Progenitor cell of endocrine pancreas (in vitro differentiated cells): Measurements from ENCODE around the gene CCNT2. TPM values are rescaled to one million over a fixed set of nuclear protein-coding genes. Genes with fewer than 3 reads are reported as not detected.

Experiments
- DNase-seq: peaks from one replicate; pipeline ENCODE4 v3.0.0; 2021; ENCODE audit warnings: low spot score; ENCODE audit not compliant: unreplicated experiment
- H3K27ac Mint-ChIP-seq: 2 replicates; pipeline ENCODE4 v1.8.0; 2021; ENCODE audit warnings: mild to moderate bottlenecking, moderate library complexity, mixed read lengths
- H3K27me3 Mint-ChIP-seq: 2 replicates; pipeline ENCODE4 v1.8.0; 2021; ENCODE audit warnings: mixed read lengths
- H3K36me3 Mint-ChIP-seq: 2 replicates; pipeline ENCODE4 v1.8.0; 2022; ENCODE audit warnings: mixed read lengths; ENCODE audit not compliant: insufficient read depth
- H3K4me1 Mint-ChIP-seq: 2 replicates; pipeline ENCODE4 v1.8.0; 2021; ENCODE audit warnings: low read depth, mixed read lengths
- H3K4me3 Mint-ChIP-seq: 2 replicates; pipeline ENCODE4 v1.8.0; 2021; ENCODE audit warnings: low read depth, mild to moderate bottlenecking, moderate library complexity, mixed read lengths
- H3K9me3 Mint-ChIP-seq: 2 replicates; pipeline ENCODE4 v1.8.0; 2021; ENCODE audit warnings: low read depth, mixed read lengths
- total RNA-seq: library from RNA; stranded (reverse); gene quantifications from 2 replicates; pipeline ENCODE4 v1.2.1, GENCODE V29; 2021
- TF ChIP-seq, protein P1 (sequence below): fragments of 200-600 bp; sonication (generic); IDR thresholded peaks from one replicate; pipeline ENCODE4 v1.5.0; 2021; ENCODE audit warnings: antibody characterized with exemption, mild to moderate bottlenecking; ENCODE audit not compliant: unreplicated experiment

The CCNT2 gene
- total RNA-seq, 1 donor from 2014 or later: 74.8 TPM

DNA sequence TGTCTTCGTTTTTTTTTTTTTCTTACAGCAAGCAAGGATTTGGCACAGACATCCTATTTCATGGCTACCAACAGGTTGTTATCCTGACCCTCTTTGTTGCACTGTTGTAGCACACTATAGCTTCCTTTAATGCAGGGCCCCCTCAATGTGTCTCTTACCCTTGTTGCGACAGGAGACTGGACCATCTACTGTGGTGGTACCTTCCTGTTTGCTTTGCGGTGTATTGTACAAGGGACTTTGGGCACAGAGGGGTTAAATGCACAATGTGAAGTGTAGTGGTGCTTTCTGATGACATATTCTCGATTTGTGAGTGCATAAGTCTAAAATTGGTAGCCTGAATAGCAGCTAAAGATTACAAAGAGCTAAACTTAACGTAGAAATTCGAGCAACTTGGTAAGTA lies 27.5 kb downstream of the CCNT2 start:
- Mint-ChIP-seq H3K27ac (no peak overlapping the region), H3K36me3 (peaks cover 17% of the 10 kb centered on the region)

DNA sequence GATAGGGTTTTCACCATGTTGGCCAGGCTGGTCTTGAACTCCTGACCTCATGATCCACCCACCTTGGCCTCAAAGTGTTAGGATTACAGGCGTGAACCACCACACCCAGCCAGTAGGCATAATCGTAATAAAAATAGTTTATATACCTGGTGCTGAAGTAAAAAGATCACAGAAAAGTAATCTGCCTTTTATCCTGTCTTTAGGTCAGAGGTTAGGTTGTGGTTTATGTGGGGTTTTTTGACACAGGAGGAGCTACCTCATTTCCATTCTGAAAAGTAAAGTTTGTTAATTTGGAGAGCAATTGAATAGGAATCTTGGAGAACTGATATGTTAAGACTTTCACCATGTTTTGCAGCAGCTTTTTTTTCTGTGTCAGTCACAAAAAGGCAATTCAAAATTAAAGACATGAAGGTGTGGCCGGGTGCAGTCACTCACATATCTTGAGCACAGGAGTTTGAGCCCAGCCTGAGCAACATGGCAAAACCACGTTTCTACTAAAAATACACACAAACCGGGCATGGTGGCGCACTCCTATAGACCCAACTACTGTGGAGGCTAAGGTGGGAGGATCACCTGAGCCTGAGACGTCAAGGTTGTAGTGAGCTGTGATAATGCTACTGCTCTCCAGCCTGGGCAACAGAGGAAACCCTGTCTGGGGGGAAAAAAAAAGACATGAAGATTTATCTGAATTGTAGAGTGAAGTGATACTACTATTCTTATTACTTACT lies 31.5 kb downstream of the CCNT2 start:
- Mint-ChIP-seq H3K4me3 (no peak overlapping the region), H3K4me1 (peaks cover 1% of the 10 kb centered on the region), H3K36me3 (peaks cover 27% of the 10 kb centered on the region), H3K9me3 (no peaks in the 10 kb centered on the region), H3K27ac (no peak overlapping the region), H3K27me3 (no peaks in the 10 kb centered on the region)
- no peak for DNase-seq
- TF ChIP-seq, protein P1, sequence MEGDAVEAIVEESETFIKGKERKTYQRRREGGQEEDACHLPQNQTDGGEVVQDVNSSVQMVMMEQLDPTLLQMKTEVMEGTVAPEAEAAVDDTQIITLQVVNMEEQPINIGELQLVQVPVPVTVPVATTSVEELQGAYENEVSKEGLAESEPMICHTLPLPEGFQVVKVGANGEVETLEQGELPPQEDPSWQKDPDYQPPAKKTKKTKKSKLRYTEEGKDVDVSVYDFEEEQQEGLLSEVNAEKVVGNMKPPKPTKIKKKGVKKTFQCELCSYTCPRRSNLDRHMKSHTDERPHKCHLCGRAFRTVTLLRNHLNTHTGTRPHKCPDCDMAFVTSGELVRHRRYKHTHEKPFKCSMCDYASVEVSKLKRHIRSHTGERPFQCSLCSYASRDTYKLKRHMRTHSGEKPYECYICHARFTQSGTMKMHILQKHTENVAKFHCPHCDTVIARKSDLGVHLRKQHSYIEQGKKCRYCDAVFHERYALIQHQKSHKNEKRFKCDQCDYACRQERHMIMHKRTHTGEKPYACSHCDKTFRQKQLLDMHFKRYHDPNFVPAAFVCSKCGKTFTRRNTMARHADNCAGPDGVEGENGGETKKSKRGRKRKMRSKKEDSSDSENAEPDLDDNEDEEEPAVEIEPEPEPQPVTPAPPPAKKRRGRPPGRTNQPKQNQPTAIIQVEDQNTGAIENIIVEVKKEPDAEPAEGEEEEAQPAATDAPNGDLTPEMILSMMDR: no peak

More for the DNA sequence above, 27.5 kb downstream of the CCNT2 start:
- Mint-ChIP-seq H3K4me3 (no peak overlapping the region), H3K27me3 (no peaks in the 10 kb centered on the region), H3K9me3 (no peaks in the 10 kb centered on the region), H3K4me1 (no peaks in the 10 kb centered on the region)
- no peak for DNase-seq
- TF ChIP-seq, protein P1: no peak

DNA sequence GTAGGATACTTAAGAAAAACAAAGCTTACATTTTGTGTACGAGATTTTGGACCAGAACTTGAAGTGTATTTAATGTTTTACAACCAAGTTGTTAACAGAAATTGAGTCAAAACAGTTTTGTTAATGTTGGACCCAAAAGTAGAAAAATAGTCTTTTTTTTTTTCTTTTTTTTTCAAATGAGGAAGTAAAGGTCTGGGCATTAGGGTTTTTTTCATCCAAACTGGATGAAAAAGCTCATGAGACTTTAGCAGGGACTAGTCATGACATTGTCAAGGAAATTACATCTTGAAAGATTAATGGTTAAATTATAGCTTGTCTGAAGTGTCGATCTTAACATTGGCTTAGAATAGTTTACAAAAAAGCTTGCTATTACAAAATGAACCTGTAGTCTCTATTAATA lies 32.3 kb downstream of the CCNT2 start:
- Mint-ChIP-seq H3K4me1 (peaks cover 1% of the 10 kb centered on the region), H3K36me3 (peaks cover 27% of the 10 kb centered on the region), H3K27ac (no peak overlapping the region), H3K9me3 (no peaks in the 10 kb centered on the region), H3K4me3 (no peak overlapping the region), H3K27me3 (no peaks in the 10 kb centered on the region)
- DNase-seq: no peak
- TF ChIP-seq, protein P1: no peak

DNA sequence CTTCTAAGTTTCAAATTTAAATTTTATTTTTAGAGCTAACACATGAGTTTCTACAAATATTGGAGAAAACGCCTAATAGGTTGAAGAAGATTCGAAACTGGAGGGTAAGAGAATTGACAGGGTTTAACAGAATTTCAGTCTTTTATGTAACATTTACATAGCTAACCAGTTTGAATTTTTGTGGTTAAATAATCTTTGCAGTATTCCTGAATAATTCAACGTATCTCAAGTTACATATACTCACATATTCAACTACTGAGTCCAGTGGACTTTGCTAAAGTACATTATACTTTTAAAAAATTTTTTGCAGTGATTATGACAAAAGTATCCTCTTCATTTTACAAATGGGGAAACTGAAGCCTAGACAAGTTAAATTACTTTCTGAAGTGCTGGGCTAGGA lies 34.0 kb downstream of the CCNT2 start:
- Mint-ChIP-seq H3K4me1 (peaks cover 1% of the 10 kb centered on the region), H3K9me3 (no peaks in the 10 kb centered on the region), H3K27me3 (no peaks in the 10 kb centered on the region), H3K4me3 (no peak overlapping the region), H3K27ac (no peak overlapping the region), H3K36me3 (peaks cover 27% of the 10 kb centered on the region)
- TF ChIP-seq, protein P1: no peak
- DNase-seq: no peak

DNA sequence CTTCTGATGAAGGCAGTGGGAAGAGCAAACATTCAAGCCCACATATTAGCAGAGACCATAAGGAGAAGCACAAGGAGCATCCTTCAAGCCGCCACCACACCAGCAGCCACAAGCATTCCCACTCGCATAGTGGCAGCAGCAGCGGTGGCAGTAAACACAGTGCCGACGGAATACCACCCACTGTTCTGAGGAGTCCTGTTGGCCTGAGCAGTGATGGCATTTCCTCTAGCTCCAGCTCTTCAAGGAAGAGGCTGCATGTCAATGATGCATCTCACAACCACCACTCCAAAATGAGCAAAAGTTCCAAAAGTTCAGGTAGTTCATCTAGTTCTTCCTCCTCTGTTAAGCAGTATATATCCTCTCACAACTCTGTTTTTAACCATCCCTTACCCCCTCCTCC lies 35.4 kb downstream of the CCNT2 start:
- peaks cover 6% of the 10 kb centered on the region for H3K4me1 Mint-ChIP-seq
- no peak overlapping the region for H3K4me3 Mint-ChIP-seq
- no peaks in the 10 kb centered on the region for H3K27me3 Mint-ChIP-seq
- TF ChIP-seq, protein P1: no peak
- no peaks in the 10 kb centered on the region for H3K9me3 Mint-ChIP-seq
- peak overlapping the region; percentile 84 for H3K27ac Mint-ChIP-seq
- H3K36me3 Mint-ChIP-seq: peaks cover 23% of the 10 kb centered on the region
- DNase-seq: no peak
